CD4-positive, alpha-beta T cell (primary cell): ENCODE measurements around the gene HOXA9. TPM values are rescaled to one million over a fixed set of nuclear protein-coding genes. Genes with fewer than 3 reads are reported as not detected.

ENCODE experiments used
- ATAC-seq: fragments of 200-7000 bp; cut with Tn5 transposase; one replicate; pipeline ENCODE4 v1.10.0; 2022; ENCODE audit warnings: mild to moderate bottlenecking; ENCODE audit not compliant: poor library complexity
- CTCF ChIA-PET: fragments of 350-600 bp; sonication (Branson Sonifier 250); formaldehyde crosslinking; loops from one replicate; lab custom pipeline; 2021; ENCODE audit warnings: antibody characterized with exemption, inconsistent platforms; lab: Charles Lee
- POLR2A ChIA-PET: fragments of 350-600 bp; sonication (Branson Sonifier 250); formaldehyde crosslinking; loops from one replicate; lab custom pipeline; 2021; ENCODE audit warnings: antibody characterized with exemption, inconsistent platforms; lab: Charles Lee
- DNase-seq, 14 experiments: peaks; one replicate each; pipeline ENCODE4 v3.0.0-alpha.2; 2013 to 2020; ENCODE audit warnings: mixed read lengths in 2 of 14
- H3K27ac ChIP-seq, 2 donors: one replicate each; pipeline versions ENCODE4 v1.5.1 to v1.7.0; 2013; ENCODE audit warnings: low read length in 2 of 2, low read depth in 1 of 2, mild to moderate bottlenecking in 1 of 2
- H3K27me3 ChIP-seq, 2 experiments: 1 replicate in 1 of 2; 2 replicates in 1 of 2; pipeline versions ENCODE4 v1.6.1 to v1.7.0; 2013; ENCODE audit warnings: low read length in 2 of 2, control low read depth in 1 of 2, mild to moderate bottlenecking in 1 of 2, moderate library complexity in 1 of 2; ENCODE audit not compliant: insufficient read depth in 2 of 2, control insufficient read depth in 1 of 2
- H3K36me3 ChIP-seq: one replicate; pipeline ENCODE4 v1.6.1; 2013; ENCODE audit warnings: low read length, control low read depth; ENCODE audit not compliant: insufficient read depth
- H3K4me1 ChIP-seq: one replicate; pipeline ENCODE4 v1.6.1; 2013; ENCODE audit warnings: low read length, control low read depth; ENCODE audit not compliant: insufficient read depth
- H3K4me3 ChIP-seq: one replicate; pipeline ENCODE4 v1.5.1; 2013; ENCODE audit warnings: mild to moderate bottlenecking, low read length, moderate library complexity
- H3K9me3 ChIP-seq, 2 experiments: 1 replicate in 1 of 2; 2 replicates in 1 of 2; pipeline versions ENCODE4 v1.6.1 to v1.7.0; 2013; ENCODE audit warnings: low read length in 2 of 2, mild to moderate bottlenecking in 2 of 2, control low read depth in 1 of 2, moderate library complexity in 1 of 2; ENCODE audit not compliant: control insufficient read depth in 1 of 2, insufficient read depth in 1 of 2
- H3K27ac Mint-ChIP-seq: one replicate; pipeline ENCODE4 v1.8.0; 2020; ENCODE audit warnings: mixed read lengths
- H3K27me3 Mint-ChIP-seq: one replicate; pipeline ENCODE4 v1.8.0; 2021; ENCODE audit warnings: mixed read lengths
- H3K36me3 Mint-ChIP-seq: one replicate; pipeline ENCODE4 v1.8.0; 2021; ENCODE audit warnings: low read depth, mixed read lengths
- H3K4me1 Mint-ChIP-seq: one replicate; pipeline ENCODE4 v1.8.0; 2021; ENCODE audit warnings: low read depth, mixed read lengths
- H3K4me3 Mint-ChIP-seq: one replicate; pipeline ENCODE4 v1.8.0; 2020; ENCODE audit warnings: mild to moderate bottlenecking, mixed read lengths
- H3K9me3 Mint-ChIP-seq: one replicate; pipeline ENCODE4 v1.8.0; 2020; ENCODE audit warnings: mixed read lengths
- CTCF ChIP-seq: fragments of 200-600 bp; IDR thresholded peaks from one replicate; pipeline ENCODE4 v1.8.0; 2022; ENCODE audit warnings: antibody characterized with exemption, mild to moderate bottlenecking
- intact Hi-C, 2 experiments: fragments of 100-400 bp; cut with DNase I in 1 of 2; cut with micrococcal nuclease in 1 of 2; formaldehyde crosslinking; loops; one replicate each; pipeline versions ENCODE4 v1.15.1 to v1.9.0; 2023 to 2025; cut with DNase I, micrococcal nuclease
- total RNA-seq, 174 experiments: library from RNA in 2 of 174; stranded (reverse) in 2 of 174; gene quantifications; one replicate each; pipeline ENCODE4 v1.2.3 and lab custom pipeline; 2021 to 2026

Gene HOXA9
- total RNA-seq, 2 experiments from 2014 or later, result not detected

DNA sequence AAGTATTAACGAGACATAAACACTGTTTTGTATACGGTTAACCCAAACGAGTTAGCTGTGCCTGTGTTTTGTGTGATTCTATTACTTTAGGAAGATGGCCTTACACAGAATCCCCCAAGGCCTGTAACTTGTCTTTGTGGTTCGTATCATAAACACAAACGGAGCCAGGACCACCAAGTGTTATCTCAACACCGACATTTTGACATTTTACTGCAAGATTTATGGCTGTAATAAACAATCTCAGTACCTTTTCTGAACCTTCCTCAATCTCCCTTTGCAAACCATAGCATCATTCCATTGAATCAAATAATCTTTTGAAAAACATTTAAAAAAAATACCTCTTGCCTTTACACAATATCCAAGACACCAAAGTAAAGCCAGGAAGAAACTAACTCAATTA is 32.4 kb downstream of the HOXA9 start:
- intact Hi-C loops, result no loop called here
- ChIA-PET CTCF (no interaction called here), POLR2A (no interaction called here)
- H3K4me1 ChIP-seq, result peaks cover 10% of the 10 kb centered on the region
- peaks cover 31 to 48% of the 10 kb centered on the region in 2 experiments for H3K27me3 ChIP-seq
- Mint-ChIP-seq H3K36me3 (no peaks in the 10 kb centered on the region), H3K9me3 (no peaks in the 10 kb centered on the region), H3K27ac (no peak overlapping the region), H3K27me3 (peaks cover 76% of the 10 kb centered on the region), H3K4me1 (no peaks in the 10 kb centered on the region), H3K4me3 (no peak overlapping the region)
- H3K36me3 ChIP-seq, result no peaks in the 10 kb centered on the region
- peaks cover 0 to 8% of the 10 kb centered on the region in 2 experiments for H3K9me3 ChIP-seq
- no peak for DNase-seq
- no peak overlapping the region for H3K4me3 ChIP-seq
- TF ChIP-seq CTCF, result no peak
- H3K27ac ChIP-seq, result no peak overlapping the region
- ATAC-seq, result no peak

GRCh38 chr7:27132214-27132613 is 33.1 kb downstream of the HOXA9 start:
- Mint-ChIP-seq H3K9me3 (no peaks in the 10 kb centered on the region), H3K4me3 (no peak overlapping the region), H3K27ac (no peak overlapping the region), H3K36me3 (no peaks in the 10 kb centered on the region), H3K4me1 (no peaks in the 10 kb centered on the region), H3K27me3 (peaks cover 76% of the 10 kb centered on the region)
- DNase-seq, result no peak
- TF ChIP-seq CTCF, result no peak
- Histone ChIP-seq H3K4me1 (peaks cover 10% of the 10 kb centered on the region), H3K4me3 (no peak overlapping the region), H3K27ac (no peak overlapping the region), H3K36me3 (no peaks in the 10 kb centered on the region), H3K9me3 (peaks cover 0 to 8% of the 10 kb centered on the region in 2 experiments), H3K27me3 (peaks cover 28 to 43% of the 10 kb centered on the region in 2 experiments)
- no peak for ATAC-seq
- ChIA-PET POLR2A (interaction anchor here (0.6 kb wide), 1 partner anchor 62 kb away, joined by 3 read pairs; no protein-coding TSS in a partner anchor), CTCF (no interaction called here)
- intact Hi-C loops, result no loop called here

GRCh38 chr7:27131390-27131819 is 33.9 kb downstream of the HOXA9 start:
- CTCF ChIA-PET, result no interaction called here
- no peak overlapping the region for H3K27ac Mint-ChIP-seq

More at GRCh38 chr7:27131390-27131819, 33.9 kb downstream of the HOXA9 start:
- Histone ChIP-seq H3K27ac (no peak overlapping the region), H3K4me3 (peak overlapping the region; percentile 62), H3K27me3 (peaks cover 20 to 35% of the 10 kb centered on the region in 2 experiments), H3K36me3 (no peaks in the 10 kb centered on the region), H3K4me1 (peaks cover 10% of the 10 kb centered on the region), H3K9me3 (peaks cover 0 to 8% of the 10 kb centered on the region in 2 experiments)
- H3K36me3 Mint-ChIP-seq, result no peaks in the 10 kb centered on the region
- POLR2A ChIA-PET, result no interaction called here
- no peaks in the 10 kb centered on the region for H3K9me3 Mint-ChIP-seq
- no peaks in the 10 kb centered on the region for H3K4me1 Mint-ChIP-seq
- peak overlapping the region; percentile 65 for H3K4me3 Mint-ChIP-seq
- ATAC-seq, result no peak
- intact Hi-C loops, result no loop called here
- H3K27me3 Mint-ChIP-seq, result peaks cover 74% of the 10 kb centered on the region
- DNase-seq, result no peak
- no peak for TF ChIP-seq CTCF
